ENCODE measurements around the gene TRMT112.

The TRMT112 gene

DNA sequence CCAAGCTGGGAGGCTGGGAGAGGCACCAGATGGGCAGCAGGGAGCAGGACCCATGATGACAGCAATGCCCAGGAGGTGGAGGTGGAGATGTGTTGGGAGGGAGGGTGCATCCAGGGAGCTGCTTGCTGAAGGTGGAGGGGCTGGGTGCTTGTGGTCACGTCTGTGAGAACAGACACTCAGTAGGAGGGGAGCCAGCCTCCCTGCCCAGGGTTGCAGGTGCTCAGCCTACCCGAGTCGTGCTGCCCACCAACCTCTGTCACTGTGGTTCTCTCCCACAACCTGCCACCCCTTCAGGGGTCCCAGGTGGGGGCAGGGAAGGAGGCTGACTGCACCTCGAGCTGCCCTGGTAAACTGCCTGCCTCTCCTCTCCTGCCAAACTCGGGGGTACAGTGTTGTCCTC is 6.0 kb upstream of the TRMT112 start:
- TF ChIP-seq, protein P1, sequence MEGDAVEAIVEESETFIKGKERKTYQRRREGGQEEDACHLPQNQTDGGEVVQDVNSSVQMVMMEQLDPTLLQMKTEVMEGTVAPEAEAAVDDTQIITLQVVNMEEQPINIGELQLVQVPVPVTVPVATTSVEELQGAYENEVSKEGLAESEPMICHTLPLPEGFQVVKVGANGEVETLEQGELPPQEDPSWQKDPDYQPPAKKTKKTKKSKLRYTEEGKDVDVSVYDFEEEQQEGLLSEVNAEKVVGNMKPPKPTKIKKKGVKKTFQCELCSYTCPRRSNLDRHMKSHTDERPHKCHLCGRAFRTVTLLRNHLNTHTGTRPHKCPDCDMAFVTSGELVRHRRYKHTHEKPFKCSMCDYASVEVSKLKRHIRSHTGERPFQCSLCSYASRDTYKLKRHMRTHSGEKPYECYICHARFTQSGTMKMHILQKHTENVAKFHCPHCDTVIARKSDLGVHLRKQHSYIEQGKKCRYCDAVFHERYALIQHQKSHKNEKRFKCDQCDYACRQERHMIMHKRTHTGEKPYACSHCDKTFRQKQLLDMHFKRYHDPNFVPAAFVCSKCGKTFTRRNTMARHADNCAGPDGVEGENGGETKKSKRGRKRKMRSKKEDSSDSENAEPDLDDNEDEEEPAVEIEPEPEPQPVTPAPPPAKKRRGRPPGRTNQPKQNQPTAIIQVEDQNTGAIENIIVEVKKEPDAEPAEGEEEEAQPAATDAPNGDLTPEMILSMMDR (IDR thresholded peaks at IDR 0.05; ENCODE audit: low read depth, low read length, missing control alignments): no peak
- DNase-seq (ENCODE audit: low read depth): no peak
- in situ Hi-C loops (cut with HindIII; ENCODE audit: low sequenced_read_pairs): loop anchor here (10.0 kb wide), 1 partner anchor 59 kb away; no protein-coding TSS in a partner anchor
- H3K4me3 ChIP-seq (ENCODE audit: low read depth, low read length): no peak overlapping the region

DNA sequence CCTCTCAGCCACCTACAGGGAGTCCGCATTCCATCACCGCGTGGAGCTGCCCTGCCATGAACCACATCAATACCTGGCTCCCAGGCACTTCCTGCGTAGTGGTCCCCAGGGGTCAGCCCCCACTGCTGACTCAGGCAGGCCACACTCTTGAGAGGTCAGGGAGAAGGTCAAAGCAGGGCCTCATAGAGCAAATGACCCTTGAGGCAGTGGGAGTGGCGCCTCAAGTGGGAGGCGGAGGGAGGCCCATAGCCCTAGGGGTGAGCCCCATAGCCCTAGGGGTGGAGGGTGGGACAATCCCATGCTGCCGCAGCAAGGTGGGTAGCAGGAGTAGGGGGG is 5.5 kb upstream of the TRMT112 start:
- TF ChIP-seq, protein P1 (IDR thresholded peaks at IDR 0.05; ENCODE audit: low read depth, low read length, missing control alignments): no peak
- no peak for DNase-seq (ENCODE audit: low read depth)
- no peak overlapping the region for H3K4me3 ChIP-seq (ENCODE audit: low read depth, low read length)
- in situ Hi-C loops (cut with HindIII; ENCODE audit: low sequenced_read_pairs): loop anchor here (10.0 kb wide), 1 partner anchor 58 kb away; no protein-coding TSS in a partner anchor

DNA sequence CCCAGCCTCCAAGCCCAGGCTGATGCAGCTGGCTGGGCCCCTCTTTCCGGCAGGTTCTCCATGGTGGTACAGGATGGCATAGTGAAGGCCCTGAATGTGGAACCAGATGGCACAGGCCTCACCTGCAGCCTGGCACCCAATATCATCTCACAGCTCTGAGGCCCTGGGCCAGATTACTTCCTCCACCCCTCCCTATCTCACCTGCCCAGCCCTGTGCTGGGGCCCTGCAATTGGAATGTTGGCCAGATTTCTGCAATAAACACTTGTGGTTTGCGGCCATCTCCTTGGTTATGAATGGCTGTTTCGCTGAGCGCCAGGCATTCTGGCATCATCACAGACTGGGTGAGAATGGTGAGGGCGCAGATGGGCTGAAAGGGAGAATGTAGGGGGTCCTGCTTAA is 4.2 kb upstream of the TRMT112 start:
- no peak overlapping the region for H3K4me3 ChIP-seq (ENCODE audit: low read depth, low read length)
- in situ Hi-C loops (cut with HindIII; ENCODE audit: low sequenced_read_pairs): loop anchor here (10.0 kb wide), 1 partner anchor 57 kb away; no protein-coding TSS in a partner anchor
- TF ChIP-seq, protein P1 (IDR thresholded peaks at IDR 0.05; ENCODE audit: low read depth, low read length, missing control alignments): no peak
- DNase-seq (ENCODE audit: low read depth): peak; percentile 66

DNA sequence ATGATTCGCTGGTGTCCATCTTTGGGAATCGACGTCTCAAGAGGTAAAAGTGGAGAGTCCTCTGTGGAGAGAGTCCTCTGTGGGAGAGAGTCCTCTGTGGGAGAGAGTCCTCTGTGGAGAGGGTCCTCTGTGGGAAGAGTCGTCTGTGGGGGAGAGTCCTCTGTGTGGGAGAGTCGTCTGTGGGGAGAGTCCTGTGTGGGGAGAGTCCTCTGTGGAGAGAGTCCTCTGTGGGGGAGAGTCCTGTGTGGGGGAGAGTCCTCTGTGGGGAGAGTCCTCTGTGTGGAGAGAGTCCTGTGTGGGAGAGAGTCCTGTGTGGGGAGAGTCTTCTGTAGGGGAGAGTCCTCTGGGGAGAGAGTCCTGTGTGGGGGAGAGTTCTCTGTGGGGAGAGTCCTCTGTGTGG is 3.7 kb upstream of the TRMT112 start:
- H3K4me3 ChIP-seq (ENCODE audit: low read depth, low read length): no peak overlapping the region
- no peak for DNase-seq (ENCODE audit: low read depth)
- TF ChIP-seq, protein P1 (IDR thresholded peaks at IDR 0.05; ENCODE audit: low read depth, low read length, missing control alignments): no peak
- in situ Hi-C loops (cut with HindIII; ENCODE audit: low sequenced_read_pairs): loop anchor here (10.0 kb wide), 1 partner anchor 56 kb away; no protein-coding TSS in a partner anchor

DNA sequence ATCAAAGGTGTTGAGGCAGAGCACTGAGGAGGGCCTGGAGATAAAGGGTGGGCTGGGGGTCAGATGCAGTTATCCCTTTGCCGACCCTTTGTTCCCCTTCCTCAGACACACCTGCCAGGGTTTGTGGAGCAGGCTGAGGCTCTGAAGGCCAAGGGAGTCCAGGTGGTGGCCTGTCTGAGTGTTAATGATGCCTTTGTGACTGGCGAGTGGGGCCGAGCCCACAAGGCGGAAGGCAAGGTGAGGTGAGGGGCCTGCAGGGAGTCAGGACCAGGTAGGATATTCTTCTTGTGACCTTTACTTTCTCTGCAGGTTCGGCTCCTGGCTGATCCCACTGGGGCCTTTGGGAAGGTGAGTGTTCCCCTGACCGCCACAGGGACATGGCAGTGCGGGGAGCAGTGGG is 3.2 kb upstream of the TRMT112 start:
- no peak for DNase-seq (ENCODE audit: low read depth)
- TF ChIP-seq, protein P1 (IDR thresholded peaks at IDR 0.05; ENCODE audit: low read depth, low read length, missing control alignments): no peak
- in situ Hi-C loops (cut with HindIII; ENCODE audit: low sequenced_read_pairs): loop anchor here (10.0 kb wide), 1 partner anchor 56 kb away; no protein-coding TSS in a partner anchor
- no peak overlapping the region for H3K4me3 ChIP-seq (ENCODE audit: low read depth, low read length)

DNA sequence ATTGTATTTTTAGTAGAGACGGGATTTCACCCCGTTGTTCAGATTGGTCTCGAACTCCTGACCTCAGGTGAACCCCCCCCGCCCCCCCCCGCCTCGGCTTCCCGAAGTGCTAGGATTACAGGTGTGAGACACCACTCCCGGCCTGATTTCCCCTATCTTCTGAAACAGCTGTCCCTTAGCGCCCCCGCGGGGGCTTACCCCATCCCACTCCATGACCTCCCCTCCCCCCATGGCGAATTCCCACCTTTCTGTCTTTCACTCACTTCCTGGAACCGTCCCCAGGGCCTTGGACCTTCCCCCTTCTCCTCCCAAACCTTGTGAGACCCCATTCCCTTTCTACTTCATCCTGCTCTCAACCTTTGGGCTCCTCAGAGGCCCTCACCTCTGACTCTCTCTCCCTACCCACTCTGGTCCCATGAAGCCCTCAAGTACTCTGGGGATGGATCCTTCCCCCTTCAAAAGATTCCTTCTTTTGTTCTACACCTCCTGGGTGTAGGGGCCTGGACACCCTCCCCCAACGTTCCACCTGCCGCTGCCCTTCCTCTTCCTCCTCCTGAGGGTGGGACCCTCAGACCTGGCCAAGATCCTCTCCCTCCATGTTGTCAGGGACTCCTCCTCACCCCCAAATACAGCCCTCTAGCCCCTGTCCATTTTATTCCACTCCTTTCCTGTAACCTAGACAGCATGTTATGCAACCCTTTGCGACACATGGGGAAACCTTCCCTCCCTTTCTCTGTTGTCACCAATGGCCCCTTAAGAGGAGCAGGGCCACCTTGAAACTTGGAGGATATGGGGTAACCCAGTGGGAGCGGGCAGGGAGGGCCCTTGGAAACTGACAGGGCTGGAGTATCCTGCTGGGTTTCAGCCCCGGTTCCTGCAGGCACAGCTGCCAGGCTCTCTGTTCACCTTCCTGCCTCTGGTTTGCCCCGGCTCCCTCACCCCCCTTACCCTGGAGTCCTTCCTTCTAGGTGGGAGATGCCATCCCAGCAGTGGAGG is 1.7 kb upstream of the TRMT112 start:
- peak overlapping the region; percentile 90 for H3K4me3 ChIP-seq (ENCODE audit: low read depth, low read length)
- TF ChIP-seq, protein P1 (IDR thresholded peaks at IDR 0.05; ENCODE audit: low read depth, low read length, missing control alignments): no peak
- DNase-seq (ENCODE audit: low read depth): no peak
- in situ Hi-C loops (cut with HindIII; ENCODE audit: low sequenced_read_pairs): no loop called here
